A673 (cell line): ENCODE data around the gene THSD4. TPM values are rescaled to one million over a fixed set of nuclear protein-coding genes. Genes with fewer than 3 reads are reported as not detected.

Experiments used
- BruUV-seq: library from RNA; stranded (reverse); fragments of 400-500 nt; replicated peaks from 2 replicates; lab custom pipeline; 2021; lab: Mats Ljungman, UMichigan
- CTCF ChIA-PET: fragments of 300-600 bp; sonication (Branson Sonifier 250); formaldehyde crosslinking; loops from one replicate; lab custom pipeline; 2022; ENCODE audit warnings: antibody characterized with exemption; lab: Charles Lee
- POLR2A ChIA-PET: fragments of 300-600 bp; sonication (Branson Sonifier 250); formaldehyde crosslinking; loops from one replicate; lab custom pipeline; 2022; ENCODE audit warnings: antibody characterized with exemption; ENCODE audit not compliant: low non-redundant PET; lab: Charles Lee
- DNase-seq: peaks from one replicate; pipeline ENCODE4 v3.0.0-alpha.2; 2015; ENCODE audit warnings: low spot score
- H3K27ac ChIP-seq: fragments of 200-600 bp; sonication (generic); 2 replicates; pipeline ENCODE4 v1.5.1; 2016; ENCODE audit warnings: mixed run types, low read depth, mild to moderate bottlenecking, mixed read lengths, antibody characterized with exemption, low read length; ENCODE audit not compliant: poor library complexity, severe bottlenecking
- H3K27me3 ChIP-seq: fragments of 200-600 bp; sonication (generic); replicated peaks from 2 replicates; pipeline ENCODE4 v1.6.1; 2017; ENCODE audit warnings: mixed run types, low read depth, mild to moderate bottlenecking, mixed read lengths, antibody characterized with exemption, low read length; ENCODE audit not compliant: insufficient read depth, poor library complexity
- H3K36me3 ChIP-seq: fragments of 200-600 bp; sonication (generic); 2 replicates; pipeline ENCODE4 v1.6.1; 2016; ENCODE audit warnings: mixed run types, mild to moderate bottlenecking, mixed read lengths, antibody characterized with exemption, low read length; ENCODE audit not compliant: insufficient read depth, poor library complexity, severe bottlenecking
- H3K4me1 ChIP-seq: fragments of 200-600 bp; sonication (generic); 2 replicates; pipeline ENCODE4 v1.6.1; 2017; ENCODE audit warnings: mixed run types, mild to moderate bottlenecking, mixed read lengths, antibody characterized with exemption, low read length; ENCODE audit not compliant: insufficient read depth, poor library complexity, severe bottlenecking
- H3K4me3 ChIP-seq: fragments of 200-600 bp; sonication (generic); 2 replicates; pipeline ENCODE4 v1.5.1; 2016; ENCODE audit warnings: low read depth, mixed run types, mild to moderate bottlenecking, mixed read lengths, low read length; ENCODE audit not compliant: poor library complexity, severe bottlenecking
- H3K9me3 ChIP-seq: fragments of 200-600 bp; sonication (generic); 2 replicates; pipeline ENCODE4 v1.6.1; 2016; ENCODE audit warnings: mixed run types, low read depth, mild to moderate bottlenecking, mixed read lengths, antibody characterized with exemption, low read length; ENCODE audit not compliant: poor library complexity, severe bottlenecking
- EZH2 ChIP-seq: fragments of 200-600 bp; sonication (generic); IDR thresholded peaks from 2 replicates; pipeline ENCODE4 v1.6.1; 2017; ENCODE audit warnings: borderline replicate concordance, low read depth, mild to moderate bottlenecking, mixed read lengths, antibody characterized with exemption, low read length; ENCODE audit not compliant: poor library complexity, severe bottlenecking
- intact Hi-C: fragments of 100-400 bp; cut with micrococcal nuclease; formaldehyde crosslinking; loops from one replicate; pipeline ENCODE4 v1.10.0; 2022; ENCODE audit not compliant: unreplicated experiment
- total RNA-seq: library from RNA; stranded (reverse); gene quantifications from 2 replicates; pipeline ENCODE4 v1.2.3, GENCODE V29; 2021
- TF ChIP-seq, protein P1 (sequence below): fragments of 300-800, 200-600 bp; sonication (generic); conservative IDR thresholded peaks from 2 replicates; pipeline ENCODE4 v1.5.1; 2017; ENCODE audit warnings: low read depth, mild to moderate bottlenecking, antibody characterized with exemption, low read length, moderate library complexity, mixed read lengths

Gene THSD4
- total RNA-seq, 1 experiment from 2014 or later, result 2.4 TPM

GRCh38 chr15:71093054-71094024 is 21.9 kb upstream of the THSD4 start:
- ChIA-PET CTCF (no interaction called here), POLR2A (no interaction called here)
- H3K9me3 ChIP-seq, result no peaks in the 10 kb centered on the region
- no peak overlapping the region for H3K4me3 ChIP-seq
- no peaks in the 10 kb centered on the region for H3K36me3 ChIP-seq
- DNase-seq, result no peak
- no peaks in the 10 kb centered on the region for H3K27me3 ChIP-seq
- intact Hi-C loops, result no loop called here
- no peak overlapping the region for H3K27ac ChIP-seq
- H3K4me1 ChIP-seq, result no peaks in the 10 kb centered on the region
- TF ChIP-seq, protein P1, sequence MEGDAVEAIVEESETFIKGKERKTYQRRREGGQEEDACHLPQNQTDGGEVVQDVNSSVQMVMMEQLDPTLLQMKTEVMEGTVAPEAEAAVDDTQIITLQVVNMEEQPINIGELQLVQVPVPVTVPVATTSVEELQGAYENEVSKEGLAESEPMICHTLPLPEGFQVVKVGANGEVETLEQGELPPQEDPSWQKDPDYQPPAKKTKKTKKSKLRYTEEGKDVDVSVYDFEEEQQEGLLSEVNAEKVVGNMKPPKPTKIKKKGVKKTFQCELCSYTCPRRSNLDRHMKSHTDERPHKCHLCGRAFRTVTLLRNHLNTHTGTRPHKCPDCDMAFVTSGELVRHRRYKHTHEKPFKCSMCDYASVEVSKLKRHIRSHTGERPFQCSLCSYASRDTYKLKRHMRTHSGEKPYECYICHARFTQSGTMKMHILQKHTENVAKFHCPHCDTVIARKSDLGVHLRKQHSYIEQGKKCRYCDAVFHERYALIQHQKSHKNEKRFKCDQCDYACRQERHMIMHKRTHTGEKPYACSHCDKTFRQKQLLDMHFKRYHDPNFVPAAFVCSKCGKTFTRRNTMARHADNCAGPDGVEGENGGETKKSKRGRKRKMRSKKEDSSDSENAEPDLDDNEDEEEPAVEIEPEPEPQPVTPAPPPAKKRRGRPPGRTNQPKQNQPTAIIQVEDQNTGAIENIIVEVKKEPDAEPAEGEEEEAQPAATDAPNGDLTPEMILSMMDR, result no peak
- no peak for TF ChIP-seq EZH2
- no TSS peak for BruUV-seq

DNA sequence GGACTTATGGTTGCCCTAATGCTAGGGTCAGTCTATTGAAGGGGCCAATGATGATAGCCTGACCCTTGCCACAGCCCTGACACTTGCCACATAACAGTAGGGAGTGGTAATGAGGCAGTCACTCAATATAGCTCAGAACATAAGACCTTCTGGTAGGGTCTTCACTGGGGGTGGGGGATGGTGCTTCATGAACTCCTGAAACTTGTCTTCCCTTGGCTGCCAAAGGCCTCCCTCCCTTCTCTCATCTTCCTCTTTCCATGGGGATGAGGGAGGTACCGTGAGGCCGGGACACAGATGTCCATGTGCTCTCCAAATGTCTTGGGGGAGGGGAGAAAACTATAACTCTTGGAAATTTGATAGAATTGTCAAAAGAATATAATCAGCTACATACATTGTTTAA is 21.1 kb upstream of the THSD4 start:
- no peak for DNase-seq
- Histone ChIP-seq H3K36me3 (no peaks in the 10 kb centered on the region), H3K27ac (no peak overlapping the region), H3K4me1 (no peaks in the 10 kb centered on the region), H3K27me3 (no peaks in the 10 kb centered on the region), H3K9me3 (no peaks in the 10 kb centered on the region), H3K4me3 (no peak overlapping the region)
- BruUV-seq, result no TSS peak
- POLR2A ChIA-PET, result no interaction called here
- CTCF ChIA-PET, result no interaction called here
- no peak for TF ChIP-seq EZH2
- TF ChIP-seq, protein P1, result no peak
- intact Hi-C loops, result no loop called here

DNA sequence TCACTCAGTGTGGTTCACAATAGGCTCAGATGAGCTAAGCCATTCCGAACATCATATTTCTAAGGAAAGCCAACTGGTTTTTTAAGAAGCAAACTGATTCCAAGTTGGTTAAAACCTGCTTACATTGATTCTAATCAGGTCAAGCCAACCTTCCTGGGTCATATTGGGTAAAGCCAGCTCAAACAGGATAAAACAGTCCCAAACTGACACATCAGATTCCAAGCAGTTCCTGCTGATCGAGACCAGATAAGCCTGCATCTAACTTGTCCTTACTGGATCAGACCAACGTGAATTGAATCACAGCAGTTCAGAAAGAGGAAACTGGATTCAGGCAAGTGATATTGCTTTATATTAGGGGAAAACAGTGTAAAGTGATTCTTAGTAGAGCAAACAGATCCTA is 18.6 kb upstream of the THSD4 start:
- ChIA-PET POLR2A (interaction anchor here (0.6 kb wide), 1 partner anchor 26 kb away, joined by 3 read pairs; no protein-coding TSS in a partner anchor), CTCF (no interaction called here)
- no TSS peak for BruUV-seq
- no peak overlapping the region for H3K4me3 ChIP-seq
- no peaks in the 10 kb centered on the region for H3K36me3 ChIP-seq
- H3K27ac ChIP-seq, result no peak overlapping the region
- no peaks in the 10 kb centered on the region for H3K4me1 ChIP-seq
- no peak for TF ChIP-seq EZH2
- TF ChIP-seq, protein P1, result no peak
- no peaks in the 10 kb centered on the region for H3K9me3 ChIP-seq
- intact Hi-C loops, result no loop called here
- DNase-seq, result no peak
- H3K27me3 ChIP-seq, result no peaks in the 10 kb centered on the region
